HG03378 (cell line): ENCODE results near the gene HOXB7.

Experiments used
- ATAC-seq: cut with Tn5 transposase; IDR thresholded peaks from one replicate; pipeline ENCODE4 v1.9.1; 2021; ENCODE audit warnings: mild to moderate bottlenecking, moderate library complexity; ENCODE audit not compliant: unreplicated experiment

HOXB7 gene

GRCh38 chr17:48596000-48596734 is 14.7 kb downstream of the HOXB7 start:
- ATAC-seq: no peak

- no peak for ATAC-seq
These were observed 15.4 kb downstream of the HOXB7 start for GRCh38 chr17:48595278-48595999.

- ATAC-seq: no peak
These were observed 16.1 kb downstream of the HOXB7 start for GRCh38 chr17:48594538-48595277.

GRCh38 chr17:48593840-48594537 is 16.8 kb downstream of the HOXB7 start:
- no peak for ATAC-seq

- no peak for ATAC-seq
These were observed 17.5 kb downstream of the HOXB7 start, which contains the start of gene HOXB5 for GRCh38 chr17:48593126-48593829. TSS of gene HOXB5 (minus strand) at chr17:48593779. CDS start at chr17:48593682, 97 bp downstream.

- ATAC-seq: no peak
These were observed 18.2 kb downstream of the HOXB7 start for GRCh38 chr17:48592577-48592976.

GRCh38 chr17:48592057-48592514 is 18.7 kb downstream of the HOXB7 start:
- no peak for ATAC-seq

GRCh38 chr17:48591255-48592056 is 19.4 kb downstream of the HOXB7 start:
- ATAC-seq: no peak

- ATAC-seq: no peak
These were observed 20.1 kb downstream of the HOXB7 start for GRCh38 chr17:48590607-48591161.

GRCh38 chr17:48589831-48590606 is 20.8 kb downstream of the HOXB7 start, which contains the start of gene HOXB3:
TSS of gene HOXB3 (minus strand) at chr17:48590241. CDS start at chr17:48552474, 37,767 bp downstream.
- no peak for ATAC-seq

- no peak for ATAC-seq
These were observed 21.6 kb downstream of the HOXB7 start for GRCh38 chr17:48589060-48589830.

- ATAC-seq: no peak
These were observed 22.3 kb downstream of the HOXB7 start for GRCh38 chr17:48588528-48588927.

- ATAC-seq: no peak
These were observed 22.8 kb downstream of the HOXB7 start for GRCh38 chr17:48588074-48588415.

- no peak for ATAC-seq
These were observed 23.3 kb downstream of the HOXB7 start for GRCh38 chr17:48587276-48588073.

- ATAC-seq: no peak
These were observed 24.2 kb downstream of the HOXB7 start for GRCh38 chr17:48586355-48587258.
